Breast epithelium (tissue), 4 donors: ENCODE results near the gene TMPRSS13. TPM values are rescaled to one million over a fixed set of nuclear protein-coding genes. Genes with fewer than 3 reads are reported as not detected.

ENCODE experiments used
- DNase-seq, 2 donors: peaks; one replicate each; pipeline ENCODE4 v3.0.0-alpha.2; 2019; ENCODE audit warnings: low spot score in 2 of 2
- H3K27ac ChIP-seq, 2 donors: fragments of 200-600 bp; sonication (generic) in 1 of 2; one replicate each; pipeline ENCODE4 v1.5.1; 2016 to 2019; ENCODE audit warnings: mild to moderate bottlenecking in 1 of 2
- H3K27me3 ChIP-seq, 2 donors: fragments of 200-600 bp; sonication (generic) in 1 of 2; one replicate each; pipeline versions ENCODE4 v1.5.1 to v1.6.0; 2017 to 2019; ENCODE audit warnings: control low read depth in 1 of 2, mild to moderate bottlenecking in 1 of 2
- H3K36me3 ChIP-seq: fragments of 200-600 bp; one replicate; pipeline ENCODE4 v1.5.1; 2019
- H3K4me1 ChIP-seq, 2 donors: fragments of 200-600 bp; sonication (generic); one replicate each; pipeline ENCODE4 v1.5.1; 2016 to 2019; ENCODE audit warnings: control low read depth in 1 of 2
- H3K4me3 ChIP-seq, 3 donors: fragments of 200-600 bp; sonication (generic); 1 replicate in 2 of 3; 2 replicates in 1 of 3; pipeline ENCODE4 v1.5.1; 2016 to 2019; ENCODE audit warnings: mild to moderate bottlenecking in 3 of 3, moderate library complexity in 2 of 3
- H3K9me3 ChIP-seq, 2 donors: fragments of 200-600 bp; sonication (generic) in 1 of 2; one replicate each; pipeline ENCODE4 v1.5.1; 2016 to 2019; ENCODE audit warnings: control low read depth in 1 of 2
- CTCF ChIP-seq, 3 donors: fragments of 450-650 bp; IDR thresholded peaks; one replicate each; pipeline ENCODE4 v1.5.1; 2016 to 2017; ENCODE audit warnings: antibody characterized with exemption in 3 of 3, mild to moderate bottlenecking in 3 of 3, moderate library complexity in 3 of 3
- POLR2A ChIP-seq: fragments of 450-650 bp; IDR thresholded peaks from one replicate; pipeline ENCODE4 v1.6.1; 2016; ENCODE audit warnings: antibody characterized with exemption, mild to moderate bottlenecking, moderate library complexity
- POLR2AphosphoS5 ChIP-seq, 3 donors: sonication (generic); formaldehyde crosslinking; IDR thresholded peaks; one replicate each; pipeline ENCODE4 v1.6.1; 2017; ENCODE audit warnings: antibody characterized with exemption in 3 of 3
- intact Hi-C: fragments of 100-400 bp; cut with DNase I; formaldehyde crosslinking; loops from one replicate; pipeline ENCODE4 v1.15.1; 2023; ENCODE audit warnings: low total_unique reads
- total RNA-seq, 3 donors: library from RNA; depleted of rRNA; stranded (reverse); fragments of >200 nt; gene quantifications; one replicate each; pipeline ENCODE4 v1.1.0, GENCODE V29; 2016

The TMPRSS13 gene
- total RNA-seq, 3 donors from 2014 or later: 0.32 to 34.0 (median 12.5) TPM

GRCh38 chr11:117903505-117904382 lies 25.5 kb downstream of the TMPRSS13 start:
- H3K27ac ChIP-seq: no peak overlapping the region
- intact Hi-C loops: no loop called here
- H3K9me3 ChIP-seq: no peaks in the 10 kb centered on the region
- H3K4me1 ChIP-seq: no peaks in the 10 kb centered on the region
- no peaks in the 10 kb centered on the region for H3K36me3 ChIP-seq
- TF ChIP-seq CTCF (IDR thresholded peaks at IDR 0.05) (no peak), POLR2A (no peak), POLR2AphosphoS5 (IDR thresholded peaks at IDR 0.05) (no peak)
- no peaks in the 10 kb centered on the region for H3K27me3 ChIP-seq
- peak in 1 of 2 donors; percentile 30 for DNase-seq
- no peak overlapping the region for H3K4me3 ChIP-seq

GRCh38 chr11:117902001-117902845 lies 27.0 kb downstream of the TMPRSS13 start:
- no peaks in the 10 kb centered on the region for H3K4me1 ChIP-seq
- H3K4me3 ChIP-seq: no peak overlapping the region
- DNase-seq: peak in 1 of 2 donors; percentile 25
- no peak for TF ChIP-seq POLR2A
- no peak for TF ChIP-seq POLR2AphosphoS5 (IDR thresholded peaks at IDR 0.05)
- TF ChIP-seq CTCF (IDR thresholded peaks at IDR 0.05): no peak
- intact Hi-C loops: no loop called here
- no peaks in the 10 kb centered on the region for H3K27me3 ChIP-seq
- H3K36me3 ChIP-seq: no peaks in the 10 kb centered on the region
- H3K27ac ChIP-seq: no peak overlapping the region
- H3K9me3 ChIP-seq: no peaks in the 10 kb centered on the region

GRCh38 chr11:117901601-117902000 lies 27.6 kb downstream of the TMPRSS13 start:
- H3K36me3 ChIP-seq: no peaks in the 10 kb centered on the region
- DNase-seq: peak in 1 of 2 donors; percentile 33
- TF ChIP-seq POLR2AphosphoS5 (IDR thresholded peaks at IDR 0.05): no peak
- TF ChIP-seq CTCF (IDR thresholded peaks at IDR 0.05): no peak
- no peak for TF ChIP-seq POLR2A

GRCh38 chr11:117900720-117901440 lies 28.3 kb downstream of the TMPRSS13 start:
- peak in 1 of 2 donors; percentile 33 for DNase-seq
- no peaks in the 10 kb centered on the region for H3K27me3 ChIP-seq

More at GRCh38 chr11:117901601-117902000, 27.6 kb downstream of the TMPRSS13 start:
- H3K4me3 ChIP-seq: no peak overlapping the region
- H3K27me3 ChIP-seq: no peaks in the 10 kb centered on the region
- intact Hi-C loops: no loop called here
- H3K4me1 ChIP-seq: no peaks in the 10 kb centered on the region
- H3K9me3 ChIP-seq: no peaks in the 10 kb centered on the region
- no peak overlapping the region for H3K27ac ChIP-seq

More at GRCh38 chr11:117900720-117901440, 28.3 kb downstream of the TMPRSS13 start:
- Histone ChIP-seq H3K36me3 (no peaks in the 10 kb centered on the region), H3K4me1 (no peaks in the 10 kb centered on the region), H3K9me3 (no peaks in the 10 kb centered on the region), H3K4me3 (no peak overlapping the region), H3K27ac (no peak overlapping the region)
- TF ChIP-seq CTCF (IDR thresholded peaks at IDR 0.05) (no peak), POLR2AphosphoS5 (IDR thresholded peaks at IDR 0.05) (no peak), POLR2A (no peak)
- intact Hi-C loops: no loop called here
